HG02970 (cell line): ENCODE results near the gene AKNAD1.
"Not testable (repeated sequence)": the region's sequence is repeated elsewhere in the genome, so short reads cannot be mapped to it uniquely, and the experiment has no call there.

Experiments used
- ATAC-seq: cut with Tn5 transposase; IDR thresholded peaks from one replicate; pipeline ENCODE4 v1.9.1; 2021; ENCODE audit warnings: mild to moderate bottlenecking, moderate library complexity, moderate number of reproducible peaks; ENCODE audit not compliant: unreplicated experiment, low FRiP score

The AKNAD1 gene

DNA sequence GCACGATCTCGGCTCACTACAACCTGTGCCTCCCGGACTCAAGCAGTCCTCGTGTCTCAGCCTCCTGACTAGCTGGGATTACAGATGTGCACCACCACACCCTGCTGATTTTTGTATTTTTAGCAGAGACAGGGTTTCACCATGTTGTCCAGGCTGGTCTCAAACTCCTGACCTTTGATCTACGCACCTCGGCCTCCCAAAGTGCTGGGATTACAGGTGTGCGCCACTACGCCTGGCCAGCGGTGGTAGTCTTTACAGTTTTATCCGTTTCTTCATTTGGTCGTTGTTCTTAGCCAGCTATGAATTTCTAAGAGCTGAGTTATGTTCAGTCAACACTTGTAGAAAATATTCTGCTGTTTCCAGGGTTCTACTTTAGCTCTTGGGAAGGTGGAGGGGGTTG, 53.3 kb downstream of the AKNAD1 start:
- ATAC-seq, result no peak

DNA sequence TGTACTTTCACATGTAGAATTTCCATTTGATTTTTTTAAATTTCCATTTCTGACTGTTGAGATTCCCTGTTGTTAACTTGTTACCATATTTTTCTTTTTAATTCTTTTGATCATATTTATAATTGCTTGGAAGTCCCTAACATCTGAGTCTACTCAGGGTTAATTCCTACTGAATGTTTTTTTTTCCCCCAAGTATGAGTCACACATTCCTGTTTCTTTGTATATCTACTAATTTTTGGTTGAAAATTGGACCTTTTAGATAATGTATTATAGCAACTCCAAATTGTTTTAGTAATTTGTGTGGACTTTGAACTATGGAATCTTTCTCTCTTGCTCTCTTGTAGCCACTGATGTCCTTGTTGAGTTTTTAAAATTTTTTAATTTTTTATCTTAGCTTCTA, 55.8 kb downstream of the AKNAD1 start:
- no peak for ATAC-seq

DNA sequence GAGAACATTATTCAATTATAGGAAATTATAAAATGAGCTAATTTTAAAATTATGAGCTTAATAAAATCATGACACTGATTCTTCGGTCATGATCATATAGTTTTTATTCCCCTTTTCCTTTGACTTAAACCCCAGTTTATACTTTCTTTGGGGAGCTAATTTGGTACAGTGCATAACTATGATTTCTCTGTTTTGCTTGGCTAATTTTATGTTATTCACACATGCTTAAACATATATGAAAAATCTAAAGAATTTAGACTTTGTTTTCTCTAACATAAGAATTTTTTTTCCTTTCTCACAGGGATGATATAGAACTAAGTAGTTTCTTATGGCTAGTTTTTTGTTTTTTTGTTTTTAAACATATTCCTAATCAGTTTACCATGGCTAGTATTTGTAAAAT, 57.9 kb downstream of the AKNAD1 start:
- ATAC-seq, result no peak

DNA sequence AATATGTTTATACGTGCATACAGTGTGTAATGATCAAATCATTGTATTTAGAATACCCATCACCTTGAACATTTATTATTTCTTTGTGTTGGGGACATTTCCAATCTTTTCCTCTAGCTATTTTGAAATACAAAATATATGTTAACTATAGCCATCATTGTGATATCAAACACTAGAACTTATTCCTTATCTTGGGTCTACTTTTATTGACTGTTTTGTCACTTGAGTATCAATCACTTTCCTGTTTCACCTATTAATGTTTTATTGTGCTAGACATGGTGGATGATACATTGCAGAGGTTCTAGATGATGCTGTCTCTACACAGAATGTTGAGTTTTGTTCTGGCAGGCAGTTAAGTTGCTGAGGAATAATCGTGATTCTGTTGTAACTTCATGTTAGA, 64.5 kb downstream of the AKNAD1 start:
- no peak for ATAC-seq

DNA sequence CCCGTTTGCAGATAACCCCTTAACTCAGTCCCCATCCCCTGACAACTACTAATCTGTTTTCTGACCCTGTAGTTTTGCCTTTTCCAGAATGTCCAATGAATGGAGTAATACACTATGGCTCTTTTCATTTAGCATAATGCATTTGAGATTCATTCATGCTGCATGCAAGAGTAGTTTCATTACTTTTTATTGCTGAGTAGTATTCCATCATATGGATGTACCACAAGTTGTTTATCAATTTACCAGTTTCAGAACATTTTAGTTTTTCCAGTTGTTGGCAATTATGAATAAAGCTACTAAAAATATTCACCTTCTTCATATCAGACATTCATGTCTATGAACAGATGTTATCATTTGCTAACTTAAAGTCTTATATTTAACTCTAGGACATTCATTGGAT, 65.1 kb downstream of the AKNAD1 start:
- no peak for ATAC-seq

DNA sequence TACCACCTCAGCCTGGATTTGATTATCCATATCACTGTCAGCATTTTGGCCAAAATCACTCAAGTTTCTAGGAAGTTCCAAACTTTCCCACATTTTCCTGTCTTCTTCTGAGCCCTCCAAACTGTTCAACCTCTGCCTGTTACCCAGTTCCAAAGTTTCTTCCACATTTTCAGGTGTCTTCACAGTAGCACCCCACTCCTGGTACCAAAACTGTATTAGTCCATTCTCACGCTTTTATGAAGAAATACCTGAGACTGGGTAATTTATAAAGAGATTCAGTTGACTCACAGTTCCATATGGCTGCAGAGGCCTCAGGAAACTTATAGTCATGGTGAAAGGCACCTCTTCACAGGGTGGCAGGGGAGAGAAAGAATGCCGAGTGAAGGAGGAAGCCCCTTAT, 71.0 kb downstream of the AKNAD1 start:
- ATAC-seq, result no peak

DNA sequence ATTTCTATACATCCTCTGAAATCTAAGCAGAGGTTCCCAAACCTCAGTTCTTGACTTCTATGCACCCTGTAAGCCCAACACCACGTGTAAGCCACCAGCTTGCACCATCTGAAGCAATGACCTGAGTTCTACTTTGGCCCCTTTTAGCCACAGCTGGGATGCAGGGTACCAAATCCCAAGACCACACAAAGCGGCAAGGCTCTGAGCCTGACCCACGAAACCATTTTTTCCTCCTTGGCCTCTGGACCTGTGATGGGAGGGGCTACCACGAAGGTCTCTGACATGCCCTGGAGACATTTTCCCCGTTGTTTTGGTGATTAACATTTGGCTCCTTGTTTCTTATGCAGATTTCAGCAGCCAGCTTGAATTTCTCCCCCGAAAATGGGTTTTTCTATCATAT, 71.6 kb downstream of the AKNAD1 start:
- no peak for ATAC-seq

DNA sequence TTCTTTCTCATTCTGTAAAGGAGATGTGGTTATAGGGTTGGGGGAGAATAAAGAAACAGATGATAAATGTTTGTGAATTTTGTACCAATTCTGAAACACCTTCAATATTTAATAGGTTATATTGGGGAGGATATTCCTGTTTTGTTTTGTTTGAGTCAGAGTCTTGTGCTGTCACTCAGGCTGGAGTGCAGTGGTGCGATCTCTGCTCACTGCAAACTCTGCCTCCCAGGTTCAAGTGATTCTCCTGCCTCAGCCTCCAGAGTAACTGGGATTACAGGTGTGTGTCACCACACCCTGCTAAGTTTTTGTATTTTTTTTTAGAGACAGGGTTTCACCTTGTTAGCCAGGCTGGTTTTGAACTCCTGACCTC, 75.3 kb downstream of the AKNAD1 start:
- not testable (repeated sequence) for ATAC-seq

DNA sequence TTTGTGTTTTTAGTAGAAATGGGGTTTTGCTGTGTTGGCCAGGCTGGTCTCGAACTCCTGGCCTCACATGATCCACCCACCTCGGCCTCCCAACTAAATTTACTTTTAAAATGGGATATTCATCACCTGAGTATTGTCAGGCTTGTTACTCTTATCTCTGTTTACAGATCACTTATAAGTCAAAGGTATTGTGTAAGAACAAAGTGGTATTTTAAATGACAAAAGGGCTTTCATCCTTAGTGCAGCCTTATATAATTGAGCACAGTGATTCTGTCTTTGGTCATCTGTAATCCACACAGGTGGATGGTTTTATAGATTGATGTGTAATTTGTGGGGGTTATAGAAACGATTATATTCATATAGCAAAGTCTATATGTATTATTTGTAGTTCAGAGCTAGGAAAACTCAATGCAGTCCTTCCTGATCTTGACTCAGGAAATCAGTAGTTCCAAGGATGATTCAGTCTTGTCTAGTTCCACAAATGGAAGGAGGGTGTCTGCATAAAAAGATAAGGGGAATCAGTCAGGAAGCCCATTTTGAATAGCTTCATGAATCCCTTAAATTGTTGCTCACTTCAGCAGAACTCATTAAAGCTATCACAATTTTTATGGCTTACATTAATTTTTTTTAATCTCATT, 75.8 kb downstream of the AKNAD1 start:
- no peak for ATAC-seq

DNA sequence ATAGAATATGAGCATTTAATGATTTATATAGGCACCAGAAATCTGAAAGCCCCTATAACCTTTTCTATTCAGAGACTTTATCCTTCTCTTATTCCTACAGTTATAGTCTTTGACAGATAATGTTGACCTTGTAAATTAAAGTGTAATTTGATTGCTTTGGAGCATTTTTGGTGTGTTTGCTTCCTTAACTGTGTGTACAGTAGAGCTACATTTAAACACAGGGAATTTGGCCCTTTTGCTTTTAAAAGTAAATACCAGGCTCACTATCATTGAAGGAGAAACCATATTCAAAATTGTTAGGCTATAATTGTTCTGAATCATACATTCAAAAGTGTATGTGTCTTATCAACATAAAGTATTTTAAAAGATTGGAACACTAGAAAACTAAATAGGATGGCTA, 77.4 kb downstream of the AKNAD1 start:
- no peak for ATAC-seq

DNA sequence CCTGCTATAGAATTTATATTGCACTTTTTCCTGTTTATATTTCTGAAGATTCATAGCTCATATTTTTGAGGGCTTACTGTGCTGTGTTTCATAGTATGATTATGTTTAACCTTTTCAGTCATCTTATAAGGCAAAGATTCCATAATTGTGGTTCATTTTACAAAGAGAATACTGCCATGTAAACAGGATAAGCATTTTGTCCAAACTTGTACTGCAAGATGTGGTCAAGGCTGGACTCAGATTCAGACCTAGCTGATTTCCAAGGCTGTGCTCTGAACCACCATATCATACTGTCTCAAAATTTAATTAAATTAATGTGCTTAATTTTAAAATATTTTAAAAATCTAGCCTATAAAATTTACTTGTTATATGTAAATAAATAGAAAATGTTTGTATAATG, 79.1 kb downstream of the AKNAD1 start:
- ATAC-seq, result no peak

DNA sequence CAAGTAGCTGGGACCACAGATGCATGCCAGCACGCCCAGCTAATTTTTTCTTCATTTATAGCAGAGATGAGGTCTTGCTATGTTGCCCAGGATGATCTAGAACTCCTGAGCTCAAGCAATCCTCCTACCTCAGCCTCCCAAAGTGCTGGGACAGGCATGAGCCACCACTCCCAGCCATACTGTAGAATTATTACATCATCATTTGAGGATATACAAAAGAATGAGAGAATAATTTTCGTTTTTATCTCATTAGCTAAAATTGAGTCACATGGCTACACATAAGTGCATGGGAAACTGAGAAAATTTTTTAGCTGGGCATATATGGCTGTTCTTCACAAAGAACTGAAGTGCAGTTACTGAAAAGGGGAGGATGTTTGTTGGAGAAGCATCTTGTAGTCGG, 89.2 kb downstream of the AKNAD1 start:
- ATAC-seq, result no peak

DNA sequence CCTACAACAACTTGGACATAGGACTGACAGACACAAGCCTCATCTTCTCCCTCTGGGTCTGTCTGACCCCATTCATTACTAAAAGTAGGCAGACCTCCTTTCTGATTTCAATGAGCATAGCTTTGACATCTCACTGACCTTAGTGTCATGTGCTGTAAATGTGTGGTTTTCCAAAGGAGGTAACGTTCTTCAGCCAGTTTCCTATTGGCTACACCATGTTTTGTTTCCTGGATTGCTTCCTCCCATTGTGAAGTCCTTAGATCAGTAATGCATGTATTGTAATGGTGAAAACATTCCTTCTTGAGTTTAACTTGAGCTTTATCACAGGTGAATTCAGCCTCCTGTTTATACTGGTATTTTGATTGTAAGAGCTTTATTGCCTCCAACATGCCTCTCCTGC, 89.8 kb downstream of the AKNAD1 start:
- ATAC-seq, result no peak
